SK-N-SH treated with all-trans-retinoic acid at 6 μM for 48 hours (cell line): Measurements from ENCODE around the gene MYO1F.
"Not testable (repeated sequence)": the region's sequence is repeated elsewhere in the genome, so short reads cannot be mapped to it uniquely, and the experiment has no call there.

Experiments
- ATAC-seq: fragments of 200-7000 bp; cut with Tn5 transposase; 3 replicates; pipeline ENCODE4 v1.9.1; 2020; ENCODE audit warnings: mild to moderate bottlenecking, moderate library complexity
- ARNTL ChIP-seq: fragments of 450-650 bp; formaldehyde crosslinking; IDR thresholded peaks from 2 replicates; pipeline ENCODE4 v1.5.0; 2020; ENCODE audit warnings: low read depth, mild to moderate bottlenecking, moderate library complexity, borderline replicate concordance
- BACH2 ChIP-seq: fragments of 250-450 bp; sonication (Bioruptor Pico); IDR thresholded peaks from 2 replicates; pipeline ENCODE4 v1.9.0; 2021; ENCODE audit warnings: mild to moderate bottlenecking, borderline replicate concordance
- CREB5 ChIP-seq: fragments of 250-450 bp; sonication (Bioruptor Pico); IDR thresholded peaks from 2 replicates; pipeline ENCODE4 v1.5.1; 2020; ENCODE audit warnings: low read depth, mild to moderate bottlenecking, moderate library complexity
- CSDC2 ChIP-seq: fragments of 250-450 bp; sonication (Bioruptor Pico); IDR thresholded peaks from 2 replicates; pipeline ENCODE4 v1.5.0; 2020; ENCODE audit warnings: mild to moderate bottlenecking, moderate library complexity
- CSRNP3 ChIP-seq: fragments of 250-450 bp; sonication (Bioruptor Pico); IDR thresholded peaks from 2 replicates; pipeline ENCODE4 v1.5.1; 2021; ENCODE audit warnings: mild to moderate bottlenecking, moderate library complexity
- ESRRG ChIP-seq: fragments of 250-450 bp; sonication (Bioruptor Pico); IDR thresholded peaks from 2 replicates; pipeline ENCODE4 v1.6.1; 2021; ENCODE audit warnings: mild to moderate bottlenecking
- GLIS3 ChIP-seq: fragments of 250-450 bp; sonication (Bioruptor Pico); IDR thresholded peaks from 2 replicates; pipeline ENCODE4 v1.5.0; 2020; ENCODE audit warnings: mild to moderate bottlenecking, moderate library complexity
- ISL1 ChIP-seq: fragments of 250-450 bp; sonication (Bioruptor Pico); IDR thresholded peaks from 2 replicates; pipeline ENCODE4 v2.1.2; 2022; ENCODE audit warnings: mild to moderate bottlenecking, moderate library complexity
- OSR1 ChIP-seq: fragments of 250-450 bp; sonication (Bioruptor Pico); IDR thresholded peaks from 2 replicates; pipeline ENCODE4 v1.8.0; 2022; ENCODE audit warnings: moderate library complexity, mild to moderate bottlenecking, inconsistent platforms
- PATZ1 ChIP-seq: fragments of 250-450 bp; sonication (Bioruptor Pico); IDR thresholded peaks from 2 replicates; pipeline ENCODE4 v1.8.0; 2020; ENCODE audit warnings: mild to moderate bottlenecking, moderate library complexity, borderline replicate concordance
- PPARA ChIP-seq: fragments of 250-450 bp; sonication (Bioruptor Pico); IDR thresholded peaks from 2 replicates; pipeline ENCODE4 v1.5.0; 2020; ENCODE audit warnings: mild to moderate bottlenecking, borderline replicate concordance
- RARB ChIP-seq: fragments of 250-450 bp; sonication (Bioruptor Pico); IDR thresholded peaks from 2 replicates; pipeline ENCODE4 v1.8.0; 2021; ENCODE audit warnings: mild to moderate bottlenecking, moderate library complexity
- TCF4 ChIP-seq: fragments of 250-450 bp; sonication (Bioruptor Pico); IDR thresholded peaks from 2 replicates; pipeline ENCODE4 v1.8.0; 2021; ENCODE audit warnings: mild to moderate bottlenecking, moderate library complexity, borderline replicate concordance
- TOX ChIP-seq: fragments of 250-450 bp; sonication (Bioruptor Pico); IDR thresholded peaks from 2 replicates; pipeline ENCODE4 v1.8.0; 2021; ENCODE audit warnings: mild to moderate bottlenecking, moderate library complexity, borderline replicate concordance
- ZC3H10 ChIP-seq: fragments of 250-450 bp; sonication (Bioruptor Pico); IDR thresholded peaks from 2 replicates; pipeline ENCODE4 v1.5.1; 2021; ENCODE audit warnings: mild to moderate bottlenecking, moderate library complexity
- ZFP3 ChIP-seq: fragments of 250-450 bp; sonication (Bioruptor Pico); IDR thresholded peaks from 2 replicates; pipeline ENCODE4 v1.5.0; 2020; ENCODE audit warnings: mild to moderate bottlenecking, moderate library complexity
- ZFP30 ChIP-seq: fragments of 450-650 bp; formaldehyde crosslinking; IDR thresholded peaks from 2 replicates; pipeline ENCODE4 v1.5.0; 2022; ENCODE audit warnings: mild to moderate bottlenecking, moderate library complexity
- ZNF565 ChIP-seq: fragments of 450-650 bp; formaldehyde crosslinking; conservative IDR thresholded peaks from 2 replicates; pipeline ENCODE4 v1.5.0; 2020; ENCODE audit warnings: low read depth, mild to moderate bottlenecking, moderate library complexity
- ZNF8 ChIP-seq: fragments of 450-650 bp; formaldehyde crosslinking; IDR thresholded peaks from 2 replicates; pipeline ENCODE4 v1.5.0; 2020; ENCODE audit warnings: mild to moderate bottlenecking, moderate library complexity

Gene MYO1F

GRCh38 chr19:8618751-8619150 is 41.5 kb upstream of the MYO1F start:
- ATAC-seq = peak; percentile 36; the same call in 2 of the 3 replicates
- no peak for TF ChIP-seq BACH2 (CRISPR knock-in tag)
- TF ChIP-seq ZFP3 (CRISPR knock-in tag) = no peak
- TF ChIP-seq PPARA = no peak
- TF ChIP-seq ZNF565 (CRISPR knock-in tag) = no peak
- TF ChIP-seq GLIS3 (CRISPR knock-in tag) = no peak
- TF ChIP-seq OSR1 (CRISPR knock-in tag) = no peak
- TF ChIP-seq RARB (CRISPR knock-in tag) = no peak
- no peak for TF ChIP-seq ZFP30 (CRISPR knock-in tag)

- TF ChIP-seq ARNTL (CRISPR knock-in tag) (no peak), PATZ1 (CRISPR knock-in tag) (no peak), ZNF8 (CRISPR knock-in tag) (no peak), TCF4 (no peak), TOX (CRISPR knock-in tag) (no peak), CSRNP3 (CRISPR knock-in tag) (no peak), ISL1 (no peak), GLIS3 (CRISPR knock-in tag) (no peak), CSDC2 (no peak), ZFP3 (CRISPR knock-in tag) (no peak), ESRRG (no peak), CREB5 (CRISPR knock-in tag) (no peak)
- no peak for ATAC-seq
Measured at GRCh38 chr19:8617984-8618383, 40.7 kb upstream of the MYO1F start.

GRCh38 chr19:8617325-8617724 is 40.1 kb upstream of the MYO1F start:
- not testable (repeated sequence) for ATAC-seq

GRCh38 chr19:8616861-8617260 is 39.6 kb upstream of the MYO1F start:
- ATAC-seq = no peak
- no peak for TF ChIP-seq CSRNP3 (CRISPR knock-in tag)
- no peak for TF ChIP-seq ZFP3 (CRISPR knock-in tag)
- TF ChIP-seq ZFP30 (CRISPR knock-in tag) = no peak
- no peak for TF ChIP-seq ZNF565 (CRISPR knock-in tag)
- TF ChIP-seq ZC3H10 (CRISPR knock-in tag) = no peak
- TF ChIP-seq ZNF8 (CRISPR knock-in tag) = no peak
- TF ChIP-seq TCF4 = no peak

GRCh38 chr19:8615813-8616596 is 38.8 kb upstream of the MYO1F start:
- ATAC-seq = peak; percentile 71
- TF ChIP-seq ARNTL (CRISPR knock-in tag) = no peak

GRCh38 chr19:8615024-8615423 is 37.8 kb upstream of the MYO1F start:
- ATAC-seq = peak; percentile 8; the same call in 1 of the 3 replicates
- TF ChIP-seq ZNF8 (CRISPR knock-in tag) = no peak
- TF ChIP-seq GLIS3 (CRISPR knock-in tag) = no peak
- TF ChIP-seq TCF4 = no peak
- no peak for TF ChIP-seq CSRNP3 (CRISPR knock-in tag)
- no peak for TF ChIP-seq OSR1 (CRISPR knock-in tag)
- TF ChIP-seq ISL1 = no peak
- no peak for TF ChIP-seq ZFP30 (CRISPR knock-in tag)
- no peak for TF ChIP-seq ARNTL (CRISPR knock-in tag)
- no peak for TF ChIP-seq PATZ1 (CRISPR knock-in tag)
- TF ChIP-seq RARB (CRISPR knock-in tag) = no peak
- no peak for TF ChIP-seq CREB5 (CRISPR knock-in tag)
